ENCODE results near the gene NCK2. TPM values are rescaled to one million over a fixed set of nuclear protein-coding genes. Genes with fewer than 3 reads are reported as not detected.

The NCK2 gene
- total RNA-seq, 1 experiment from 2014 or later = 26.7 TPM

DNA sequence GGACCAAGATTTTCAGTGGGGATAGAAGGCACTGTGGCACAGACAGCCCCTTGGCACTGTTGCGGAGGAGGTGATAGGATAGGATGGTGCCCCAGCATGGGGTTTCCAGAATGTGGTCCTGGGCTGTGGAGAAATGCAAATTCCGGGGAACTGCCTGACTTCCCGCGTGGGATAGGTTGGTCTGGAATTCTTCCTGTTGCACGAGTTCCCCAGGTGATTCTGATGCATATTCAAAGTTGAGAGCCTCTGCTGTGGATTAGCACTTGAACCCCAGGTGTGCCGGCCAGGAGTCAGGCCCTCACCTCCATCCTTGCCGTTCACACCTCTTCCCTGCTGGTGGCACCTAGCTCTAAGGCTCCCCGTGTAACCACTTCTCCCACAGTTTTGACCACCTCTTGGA, 15.5 kb downstream of the NCK2 start:
- H4K20me1 ChIP-seq (ENCODE audit: insufficient read depth) = peaks cover 5% of the 10 kb centered on the region; the same call in 1 of the 2 replicates
- no peak overlapping the region for H2AFZ ChIP-seq (ENCODE audit: low read depth, low read length, poor library complexity, severe bottlenecking)
- H3K9me3 ChIP-seq (ENCODE audit: control insufficient read depth in 1 of 2, insufficient read depth in 1 of 2, low read depth in 1 of 2, low read length in 2 of 2) = no peaks in the 10 kb centered on the region
- H3K9me2 ChIP-seq (ENCODE audit: insufficient read depth) = no peaks in the 10 kb centered on the region
- H3K4me2 ChIP-seq (ENCODE audit: low read length) = no peak overlapping the region
- no peak overlapping the region for H3K27ac ChIP-seq (ENCODE audit: low read depth, low read length)
- H3K4me3 ChIP-seq (replicated peaks in 1 of 2; ENCODE audit: low read depth in 1 of 2, low read length in 2 of 2) = no peak overlapping the region
- no peaks in the 10 kb centered on the region for H3K27me3 ChIP-seq (ENCODE audit: insufficient read depth, low read length)
- no peak overlapping the region for H3K9ac ChIP-seq (ENCODE audit: low read length)
- POLR2A ChIA-PET = no interaction called here
- no peaks in the 10 kb centered on the region for H3K4me1 ChIP-seq (ENCODE audit: control insufficient read depth in 1 of 2, insufficient read depth in 2 of 2, low read length in 2 of 2)
- no peaks in the 10 kb centered on the region for H3K36me3 ChIP-seq (ENCODE audit: control insufficient read depth in 1 of 2, insufficient read depth in 2 of 2, low read length in 2 of 2)
- H3K79me2 ChIP-seq (ENCODE audit: insufficient read depth, low read length) = peaks cover 68% of the 10 kb centered on the region
- ATAC-seq (no peak), DNase-seq (ENCODE audit: low read depth, low spot score) (no peak)
- no TSS peak for BruUV-seq (replicated peaks)
- CTCF ChIA-PET = no interaction called here
- intact Hi-C loops (cut with micrococcal nuclease) = no loop called here
- RAD21 ChIA-PET (ENCODE audit: low non-redundant PET in 1 of 2, low total read pairs in 2 of 2, uncharacterized antibody in 2 of 2, unreplicated experiment in 2 of 2) = no interaction called here
- TF ChIP-seq EZH2phosphoT487 (IDR thresholded peaks at IDR 0.05; ENCODE audit: borderline replicate concordance) (no peak), POLR2A (IDR thresholded peaks at IDR 0.05; ENCODE audit: borderline replicate concordance, extremely low read depth, insufficient read depth, insufficient read length) (no peak), EZH2 (IDR thresholded peaks at IDR 0.05) (no peak), SP1 (IDR thresholded peaks at IDR 0.05; ENCODE audit: low read depth) (no peak), YY1 (IDR thresholded peaks at IDR 0.05; ENCODE audit: extremely low read depth, insufficient replicate concordance, low read depth, low read length) (no peak), EGR1 (IDR thresholded peaks at IDR 0.05; ENCODE audit: low read depth) (no peak), CBX3 (IDR thresholded peaks at IDR 0.05; ENCODE audit: low read depth) (no peak), SIN3A (IDR thresholded peaks at IDR 0.05; ENCODE audit: low read depth) (no peak)
- TF ChIP-seq, protein P1, sequence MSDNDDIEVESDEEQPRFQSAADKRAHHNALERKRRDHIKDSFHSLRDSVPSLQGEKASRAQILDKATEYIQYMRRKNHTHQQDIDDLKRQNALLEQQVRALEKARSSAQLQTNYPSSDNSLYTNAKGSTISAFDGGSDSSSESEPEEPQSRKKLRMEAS (IDR thresholded peaks at IDR 0.05) = no peak

DNA sequence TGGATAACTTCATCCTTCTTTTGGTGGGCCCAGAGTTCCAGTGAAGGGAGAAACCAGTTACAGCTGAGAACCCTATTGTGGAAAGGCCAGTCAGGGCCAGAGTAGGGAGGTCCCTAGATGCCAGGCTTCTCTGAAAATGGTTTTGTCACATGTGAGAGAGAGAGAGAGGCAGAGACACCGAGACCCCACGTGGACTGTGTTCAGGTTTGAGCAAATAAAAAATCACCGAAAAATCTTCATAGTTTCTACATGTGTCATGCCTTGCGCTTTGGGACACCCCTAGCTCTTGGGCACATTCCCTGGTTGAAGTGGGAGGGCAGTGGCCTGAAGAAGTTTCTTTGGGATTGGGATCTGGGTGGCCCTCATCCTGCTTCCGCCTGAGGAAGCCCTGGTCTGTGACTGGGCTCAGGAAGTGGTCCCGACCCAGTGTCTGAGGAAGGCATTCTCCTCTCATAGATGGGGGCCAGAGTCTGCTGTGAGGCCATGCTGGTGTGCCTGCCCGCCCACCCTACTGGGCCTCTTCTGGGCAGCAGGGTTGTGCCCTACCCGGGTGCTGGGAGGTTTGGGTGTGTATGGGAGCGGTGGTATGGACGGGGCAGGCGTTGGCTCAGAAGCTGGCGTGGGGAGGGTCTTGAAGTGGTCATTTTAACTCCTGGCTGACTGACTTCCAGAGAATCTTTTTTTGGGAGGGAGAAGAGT, 16.1 kb downstream of the NCK2 start:
- Histone ChIP-seq H3K9me3 (ENCODE audit: control insufficient read depth in 1 of 2, insufficient read depth in 1 of 2, low read depth in 1 of 2, low read length in 2 of 2) (no peaks in the 10 kb centered on the region), H4K20me1 (ENCODE audit: insufficient read depth) (peaks cover 5% of the 10 kb centered on the region; the same call in 1 of the 2 replicates), H2AFZ (ENCODE audit: low read depth, low read length, poor library complexity, severe bottlenecking) (no peak overlapping the region), H3K4me1 (ENCODE audit: control insufficient read depth in 1 of 2, insufficient read depth in 2 of 2, low read length in 2 of 2) (no peaks in the 10 kb centered on the region), H3K27ac (ENCODE audit: low read depth, low read length) (no peak overlapping the region), H3K9ac (ENCODE audit: low read length) (no peak overlapping the region), H3K4me2 (ENCODE audit: low read length) (no peak overlapping the region), H3K9me2 (ENCODE audit: insufficient read depth) (no peaks in the 10 kb centered on the region), H3K4me3 (replicated peaks in 1 of 2; ENCODE audit: low read depth in 1 of 2, low read length in 2 of 2) (no peak overlapping the region), H3K79me2 (ENCODE audit: insufficient read depth, low read length) (peaks cover 62% of the 10 kb centered on the region), H3K36me3 (ENCODE audit: control insufficient read depth in 1 of 2, insufficient read depth in 2 of 2, low read length in 2 of 2) (no peaks in the 10 kb centered on the region), H3K27me3 (ENCODE audit: insufficient read depth, low read length) (no peaks in the 10 kb centered on the region)
- ChIA-PET CTCF (no interaction called here), RAD21 (ENCODE audit: low non-redundant PET in 1 of 2, low total read pairs in 2 of 2, uncharacterized antibody in 2 of 2, unreplicated experiment in 2 of 2) (no interaction called here), POLR2A (no interaction called here)
- TF ChIP-seq ZNF274 (IDR thresholded peaks at IDR 0.05; ENCODE audit: low read depth, low read length) (no peak), FOSL1 (IDR thresholded peaks at IDR 0.05; ENCODE audit: low read depth) (no peak), POLR2A (IDR thresholded peaks at IDR 0.05; ENCODE audit: borderline replicate concordance, extremely low read depth, insufficient read depth, insufficient read length) (no peak), SP1 (IDR thresholded peaks at IDR 0.05; ENCODE audit: low read depth) (no peak), CEBPB (IDR thresholded peaks at IDR 0.05; ENCODE audit: low read depth) (no peak), CBX3 (IDR thresholded peaks at IDR 0.05; ENCODE audit: low read depth) (no peak), TCF7L2 (IDR thresholded peaks at IDR 0.05; ENCODE audit: borderline replicate concordance, extremely low read depth, insufficient read depth, insufficient read length) (no peak), SRF (IDR thresholded peaks at IDR 0.05; ENCODE audit: low read depth) (no peak)
- TF ChIP-seq, protein P2, sequence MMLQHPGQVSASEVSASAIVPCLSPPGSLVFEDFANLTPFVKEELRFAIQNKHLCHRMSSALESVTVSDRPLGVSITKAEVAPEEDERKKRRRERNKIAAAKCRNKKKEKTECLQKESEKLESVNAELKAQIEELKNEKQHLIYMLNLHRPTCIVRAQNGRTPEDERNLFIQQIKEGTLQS (IDR thresholded peaks at IDR 0.05) = no peak
- no TSS peak for BruUV-seq (replicated peaks)
- ATAC-seq (no peak), DNase-seq (ENCODE audit: low read depth, low spot score) (no peak)
- intact Hi-C loops (cut with micrococcal nuclease) = no loop called here
